H1 (cell line): ENCODE data around the gene CPLANE1. TPM values are rescaled to one million over a fixed set of nuclear protein-coding genes. Genes with fewer than 3 reads are reported as not detected.

Experiments used
- CTCF ChIA-PET: fragments of 300-600 bp; sonication (Branson Sonifier 250); formaldehyde crosslinking; loops from one replicate; lab custom pipeline; 2021; ENCODE audit not compliant: partially characterized antibody; lab: Charles Lee
- POLR2A ChIA-PET: fragments of 300-600 bp; sonication (Branson Sonifier 250); formaldehyde crosslinking; loops from one replicate; lab custom pipeline; 2021; ENCODE audit warnings: inconsistent platforms; ENCODE audit not compliant: partially characterized antibody; lab: Charles Lee
- DNase-seq, 2 experiments: peaks; one replicate each; pipeline versions ENCODE4 v3.0.0 to v3.0.0-alpha.2; 2010 to 2022; ENCODE audit warnings: low spot score in 2 of 2, low read depth in 1 of 2, mixed read lengths in 1 of 2
- FAIRE-seq: peaks from 2 replicates; lab custom pipeline; 2011; peaks lifted over from hg19 to GRCh38; lab: Jason Lieb, UNC
- H2AFZ ChIP-seq: 2 replicates; pipeline ENCODE4 v1.8.1; 2012; ENCODE audit warnings: low read length, inconsistent platforms
- H2AK5ac ChIP-seq: 2 replicates; pipeline ENCODE4 v1.6.1; 2013; ENCODE audit warnings: low read depth, low read length
- H2BK120ac ChIP-seq: replicated peaks from 2 replicates; pipeline ENCODE3; 2013; ENCODE audit warnings: low read depth, low read length, inconsistent platforms
- H2BK12ac ChIP-seq: 2 replicates; pipeline ENCODE4 v1.6.1; 2013; ENCODE audit warnings: low read depth, low read length
- H2BK15ac ChIP-seq: 2 replicates; pipeline ENCODE4 v1.6.1; 2013; ENCODE audit warnings: low read length
- H2BK20ac ChIP-seq: 2 replicates; pipeline ENCODE4 v1.6.1; 2013; ENCODE audit warnings: low read length
- H2BK5ac ChIP-seq: 2 replicates; pipeline ENCODE4 v1.6.1; 2013; ENCODE audit warnings: low read depth, low read length
- H3K14ac ChIP-seq: 2 replicates; pipeline ENCODE4 v1.6.1; 2013; ENCODE audit warnings: inconsistent platforms; ENCODE audit not compliant: insufficient read length
- H3K18ac ChIP-seq: 2 replicates; pipeline ENCODE4 v1.6.1; 2013; ENCODE audit warnings: low read length; ENCODE audit errors: extremely low read depth
- H3K23ac ChIP-seq: 2 replicates; pipeline ENCODE4 v1.6.1; 2013; ENCODE audit warnings: inconsistent platforms; ENCODE audit not compliant: insufficient read length
- H3K23me2 ChIP-seq: 2 replicates; pipeline ENCODE4 v1.6.1; 2013; ENCODE audit warnings: low read depth, low read length
- H3K27ac ChIP-seq: 2 replicates; pipeline ENCODE4 v1.6.1; 2011; ENCODE audit warnings: low read depth, low read length, inconsistent platforms
- H3K27me3 ChIP-seq, 4 experiments: replicated peaks in 1 of 4; 1 replicate in 1 of 4; 2 replicates in 3 of 4; pipeline versions ENCODE4 v1.6.1 to v1.8.1; 2011 to 2013; ENCODE audit warnings: low read length in 3 of 4, mild to moderate bottlenecking in 3 of 4, inconsistent platforms in 2 of 4, mixed read lengths in 2 of 4, moderate library complexity in 1 of 4; ENCODE audit not compliant: control insufficient read depth in 3 of 4, insufficient read depth in 3 of 4; ENCODE audit errors: extremely low read depth in 1 of 4
- H3K36me3 ChIP-seq, 4 experiments: 2 replicates each; pipeline versions ENCODE4 v1.6.1 to v1.8.1; 2011 to 2013; ENCODE audit warnings: mild to moderate bottlenecking in 4 of 4, low read length in 3 of 4, moderate library complexity in 2 of 4, control low read depth in 1 of 4, inconsistent platforms in 1 of 4; ENCODE audit not compliant: insufficient read depth in 4 of 4, control insufficient read depth in 2 of 4
- H3K4ac ChIP-seq: replicated peaks from 2 replicates; pipeline ENCODE3; 2013; ENCODE audit warnings: low read length, low read depth, mixed read lengths, inconsistent platforms; ENCODE audit not compliant: insufficient read length
- H3K4me1 ChIP-seq, 4 experiments: replicated peaks in 1 of 4; 1 replicate in 1 of 4; 2 replicates in 3 of 4; pipeline versions ENCODE4 v1.6.1 to v1.8.1; 2011 to 2013; ENCODE audit warnings: low read length in 3 of 4, inconsistent platforms in 2 of 4, mixed read lengths in 1 of 4; ENCODE audit not compliant: insufficient read depth in 4 of 4, control insufficient read depth in 3 of 4
- H3K4me2 ChIP-seq, 2 experiments: 2 replicates each; pipeline versions ENCODE4 v1.6.1 to v1.8.1; 2011 to 2013; ENCODE audit warnings: low read depth in 2 of 2, low read length in 2 of 2, control low read depth in 1 of 2, inconsistent platforms in 1 of 2, mild to moderate bottlenecking in 1 of 2; ENCODE audit not compliant: insufficient read depth in 1 of 2
- H3K4me3 ChIP-seq, 4 experiments: fragments of 200-600, 300-600 bp in 1 of 4; sonication (generic), shearing (Covaris generic), sonication (Bioruptor Twin) in 1 of 4; 2 replicates each; pipeline versions ENCODE4 v1.5.1 to v1.8.1; 2011 to 2016; ENCODE audit warnings: low read length in 4 of 4, low read depth in 3 of 4, control low read depth in 2 of 4, inconsistent platforms in 2 of 4, mild to moderate bottlenecking in 2 of 4, mixed read lengths in 1 of 4, moderate library complexity in 1 of 4; ENCODE audit not compliant: insufficient read depth in 2 of 4; ENCODE audit errors: extremely low read depth in 1 of 4
- H3K56ac ChIP-seq: replicated peaks from 2 replicates; pipeline ENCODE3; 2013; ENCODE audit warnings: low read depth, mild to moderate bottlenecking, mixed read lengths, low read length, inconsistent platforms; ENCODE audit not compliant: insufficient read length
- H3K79me1 ChIP-seq: 2 replicates; pipeline ENCODE4 v1.6.1; 2013; ENCODE audit warnings: low read depth, low read length, control low read depth
- H3K79me2 ChIP-seq, 2 experiments: 2 replicates each; pipeline versions ENCODE4 v1.6.1 to v1.8.1; 2012 to 2013; ENCODE audit warnings: low read length in 2 of 2, mild to moderate bottlenecking in 2 of 2, inconsistent platforms in 1 of 2; ENCODE audit not compliant: insufficient read depth in 2 of 2, control insufficient read depth in 1 of 2
- H3K9ac ChIP-seq, 4 experiments: replicated peaks in 1 of 4; 1 replicate in 1 of 4; 2 replicates in 3 of 4; pipeline versions ENCODE4 v1.6.1 to v1.8.1; 2011 to 2013; ENCODE audit warnings: low read depth in 3 of 4, low read length in 3 of 4, control low read depth in 2 of 4, mild to moderate bottlenecking in 2 of 4, moderate library complexity in 2 of 4, inconsistent platforms in 1 of 4; ENCODE audit errors: extremely low read depth in 1 of 4
- H3K9me3 ChIP-seq, 2 experiments: 2 replicates each; pipeline versions ENCODE4 v1.6.1 to v1.8.1; 2012 to 2013; ENCODE audit warnings: mild to moderate bottlenecking in 2 of 2, moderate library complexity in 2 of 2, control low read depth in 1 of 2, inconsistent platforms in 1 of 2, low read depth in 1 of 2, low read length in 1 of 2, mixed read lengths in 1 of 2; ENCODE audit not compliant: insufficient read depth in 2 of 2
- H4K20me1 ChIP-seq, 2 experiments: replicated peaks in 1 of 2; 2 replicates each; pipeline versions ENCODE3 to v1.8.1; 2011 to 2013; ENCODE audit warnings: inconsistent platforms in 2 of 2, low read length in 2 of 2, mild to moderate bottlenecking in 1 of 2; ENCODE audit not compliant: insufficient read depth in 2 of 2, control insufficient read depth in 1 of 2
- H4K5ac ChIP-seq: 2 replicates; pipeline ENCODE4 v1.6.1; 2013; ENCODE audit warnings: low read length, low read depth, mixed read lengths, inconsistent platforms; ENCODE audit not compliant: insufficient read length
- H4K8ac ChIP-seq: 2 replicates; pipeline ENCODE4 v1.8.0; 2013; ENCODE audit warnings: mild to moderate bottlenecking, moderate library complexity, low read length, inconsistent platforms; ENCODE audit not compliant: insufficient read depth; ENCODE audit errors: extremely low read depth
- H4K91ac ChIP-seq: replicated peaks from 2 replicates; pipeline ENCODE3; 2013; ENCODE audit warnings: low read length, mixed read lengths, inconsistent platforms; ENCODE audit not compliant: insufficient read length
- GTF2F1 ChIP-seq: IDR thresholded peaks from 2 replicates; pipeline ENCODE4 v1.6.1; 2012; ENCODE audit warnings: low read depth, low read length, improper control_type of control experiment, borderline replicate concordance
- WGBS, 2 experiments: shearing (Covaris generic) in 1 of 2; methylation state at CpG; one replicate each; pipeline versions ENCODE4 v1.1.6 to v1.1.7; 2013 to 2015; ENCODE audit warnings: low lambda C conversion rate in 2 of 2, mixed read lengths in 2 of 2, inconsistent platforms in 1 of 2, low coverage in 1 of 2, missing lambda C conversion rate in 1 of 2; ENCODE audit not compliant: insufficient replicate concordance in 2 of 2, insufficient coverage in 1 of 2, insufficient read length in 1 of 2; ENCODE audit errors: extremely low coverage in 1 of 2, missing lambda C conversion rate in 1 of 2; 5-methylcytosine and 5-hydroxymethylcytosine counted together
- polyA plus RNA-seq, 7 experiments: library from polyadenylated mRNA; depleted of rRNA in 3 of 7; stranded (reverse) in 5 of 7; unstranded in 2 of 7; fragments of >200 nt in 5 of 7; fragments of 200-250 nt in 2 of 7; gene quantifications; 1 replicate in 5 of 7; 2 replicates in 1 of 7; 4 replicates in 1 of 7; pipeline versions ENCODE4 v1.2.1 to v1.2.3, GENCODE V29; 2011 to 2013; ENCODE audit warnings: missing spikeins in 2 of 7, mixed read lengths in 2 of 7
- total RNA-seq: library from RNA; stranded (reverse); fragmentation: NEBNext Ultra II Directional; extraction: Animal tissue kit (Norgen Biotek cat#: 25700); gene quantifications from 2 replicates; pipeline ENCODE4 v1.2.1, GENCODE V29; 2021

CPLANE1 gene
- total and polyA plus RNA-seq, 2 of the 8 experiments (the other 6 are each of a cell fraction or from before 2014, with no cell fraction given): 2.2 to 8.8 TPM

GRCh38 chr5:37071901-37072581 is 177.1 kb downstream of the CPLANE1 start:
- no peak overlapping the region for H2AFZ ChIP-seq
- no peak for TF ChIP-seq GTF2F1
- TF ChIP-seq, all 59 proteins: peak for 0
- 90% methylated on average over 1 of the region's 1 CpG; no CpG with 5 or more reads in 1 of the 2 experiments for WGBS, 2 experiments
- Histone ChIP-seq H3K27ac (no peak overlapping the region), H3K4ac (no peak overlapping the region), H4K91ac (no peak overlapping the region), H4K8ac (no peak overlapping the region), H4K20me1 (no peaks in the 10 kb centered on the region), H3K23me2 (no peaks in the 10 kb centered on the region), H3K36me3 (no peaks in the 10 kb centered on the region), H3K56ac (no peak overlapping the region), H3K4me2 (no peak overlapping the region), H3K27me3 (no peaks in the 10 kb centered on the region), H2BK12ac (no peak overlapping the region), H3K4me1 (no peaks in the 10 kb centered on the region), H3K23ac (no peak overlapping the region), H3K9ac (no peak overlapping the region), H3K79me2 (no peaks in the 10 kb centered on the region), H3K9me3 (no peaks in the 10 kb centered on the region), H2AK5ac (no peak overlapping the region), H2BK20ac (no peak overlapping the region), H4K5ac (no peak overlapping the region), H3K18ac (no peak overlapping the region), H2BK15ac (no peak overlapping the region), H2BK120ac (no peak overlapping the region), H2BK5ac (no peak overlapping the region), H3K14ac (no peak overlapping the region), H3K79me1 (no peaks in the 10 kb centered on the region), H3K4me3 (no peak overlapping the region)
- CTCF ChIA-PET: interaction anchor here (0.8 to 1.4 kb wide), 5 partner anchors 8 to 298 kb away, joined by 3 to 6 read pairs (median 4); partner anchors contain the start of gene NUP155
- POLR2A ChIA-PET: interaction anchor here (0.9 to 2.1 kb wide), 2 partner anchors 13 to 104 kb away, joined by 3 to 7 read pairs; no protein-coding TSS in a partner anchor
- DNase-seq: no peak
- FAIRE-seq: no peak
